ENCODE results near the gene USP48. TPM values are rescaled to one million over a fixed set of nuclear protein-coding genes. Genes with fewer than 3 reads are reported as not detected.

The USP48 gene
- total and polyA plus RNA-seq, 2 of the 13 experiments (the other 11 are each of a cell fraction or from before 2014, with no cell fraction given): 30.4 to 30.7 TPM

DNA sequence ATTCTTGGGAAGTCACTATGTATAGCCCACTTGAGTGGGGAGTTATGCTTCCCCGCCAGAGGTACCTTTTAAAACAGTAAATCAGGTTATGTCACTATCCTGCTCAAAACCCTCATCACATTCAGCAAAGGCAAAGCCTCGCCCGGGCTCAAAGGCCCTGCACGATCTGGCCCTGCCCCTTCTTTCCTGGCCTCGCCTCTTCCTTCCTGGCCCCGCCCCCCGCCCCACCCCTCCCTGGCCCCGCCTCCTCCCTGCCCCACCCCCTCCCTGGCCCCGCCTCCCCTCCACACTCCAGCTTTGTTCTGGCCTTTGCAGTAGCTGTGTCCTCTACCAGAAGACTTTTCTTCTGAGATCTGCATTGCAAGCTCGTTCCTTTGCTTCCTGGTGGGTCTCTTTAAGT, 35.7 kb upstream of the USP48 start:
- no peaks in the 10 kb centered on the region for H3K9me3 ChIP-seq (ENCODE audit: low read length)
- no peak overlapping the region for H2AFZ ChIP-seq (ENCODE audit: low read length)
- ATAC-seq: peak; percentile 78
- 4% methylated on average over 10 of the region's 10 CpGs for WGBS (ENCODE audit: low lambda C conversion rate)
- peaks cover 15% of the 10 kb centered on the region; the same call in 1 of the 2 replicates for H3K4me1 ChIP-seq (ENCODE audit: insufficient read depth, low read length)
- H3K4me3 ChIP-seq (replicated peaks in 1 of 3; ENCODE audit: insufficient read depth in 1 of 3, low read depth in 2 of 3, low read length in 3 of 3): peak overlapping the region in 1 of 3 experiments; percentile 20; a peak in 2 of 6 replicates
- ChIA-PET POLR2A (no interaction called here), CTCF (ENCODE audit: low intra/inter-chr PET ratio, low total read pairs) (no interaction called here)
- in situ Hi-C loops (cut with HindIII; ENCODE audit: extremely low pct_ligation_motif_present, low pct_unique_long_range_greater_than_20kb) (no loop called here), intact Hi-C loops (cut with micrococcal nuclease; ENCODE audit: unreplicated experiment) (no loop called here)
- H4K20me1 ChIP-seq (ENCODE audit: insufficient read depth, low read length): no peaks in the 10 kb centered on the region
- H3K9ac ChIP-seq (ENCODE audit: insufficient read depth, low read depth, low read length): no peak overlapping the region; the same call in 1 of the 2 replicates
- BruUV-seq (replicated peaks): no TSS peak
- H3K4me2 ChIP-seq (ENCODE audit: low read depth, low read length): peak overlapping the region; percentile 51
- peaks cover 2 to 3% of the 10 kb centered on the region in 2 experiments; a peak in 1 of 5 replicates for H3K36me3 ChIP-seq (replicated peaks in 1 of 2; ENCODE audit: control insufficient read depth in 1 of 2, insufficient read depth in 2 of 2, low read length in 2 of 2)
- no peaks in the 10 kb centered on the region for H3K79me2 ChIP-seq (ENCODE audit: insufficient read depth, low read length)
- DNase-seq (ENCODE audit: low spot score): peak; percentile 48
- no peaks in the 10 kb centered on the region; a peak in 2 of 5 replicates for H3K27me3 ChIP-seq (ENCODE audit: control insufficient read depth in 1 of 2, insufficient read depth in 2 of 2, low read length in 2 of 2)
- TF ChIP-seq ZNF709 (CRISPR knock-in tag; IDR thresholded peaks at IDR 0.05) (no peak), HNRNPH1 (optimal IDR thresholded peaks at IDR 0.05; ENCODE audit: low read depth, low read length) (no peak), MYNN (CRISPR knock-in tag; IDR thresholded peaks at IDR 0.05; ENCODE audit: low read depth) (no peak)
- TF ChIP-seq, protein P1, sequence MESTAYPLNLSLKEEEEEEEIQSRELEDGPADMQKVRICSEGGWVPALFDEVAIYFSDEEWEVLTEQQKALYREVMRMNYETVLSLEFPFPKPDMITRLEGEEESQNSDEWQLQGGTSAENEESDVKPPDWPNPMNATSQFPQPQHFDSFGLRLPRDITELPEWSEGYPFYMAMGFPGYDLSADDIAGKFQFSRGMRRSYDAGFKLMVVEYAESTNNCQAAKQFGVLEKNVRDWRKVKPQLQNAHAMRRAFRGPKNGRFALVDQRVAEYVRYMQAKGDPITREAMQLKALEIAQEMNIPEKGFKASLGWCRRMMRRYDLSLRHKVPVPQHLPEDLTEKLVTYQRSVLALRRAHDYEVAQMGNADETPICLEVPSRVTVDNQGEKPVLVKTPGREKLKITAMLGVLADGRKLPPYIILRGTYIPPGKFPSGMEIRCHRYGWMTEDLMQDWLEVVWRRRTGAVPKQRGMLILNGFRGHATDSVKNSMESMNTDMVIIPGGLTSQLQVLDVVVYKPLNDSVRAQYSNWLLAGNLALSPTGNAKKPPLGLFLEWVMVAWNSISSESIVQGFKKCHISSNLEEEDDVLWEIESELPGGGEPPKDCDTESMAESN (CRISPR knock-in tag; conservative IDR thresholded peaks at IDR 0.05): no peak
- TF ChIP-seq, protein P2, sequence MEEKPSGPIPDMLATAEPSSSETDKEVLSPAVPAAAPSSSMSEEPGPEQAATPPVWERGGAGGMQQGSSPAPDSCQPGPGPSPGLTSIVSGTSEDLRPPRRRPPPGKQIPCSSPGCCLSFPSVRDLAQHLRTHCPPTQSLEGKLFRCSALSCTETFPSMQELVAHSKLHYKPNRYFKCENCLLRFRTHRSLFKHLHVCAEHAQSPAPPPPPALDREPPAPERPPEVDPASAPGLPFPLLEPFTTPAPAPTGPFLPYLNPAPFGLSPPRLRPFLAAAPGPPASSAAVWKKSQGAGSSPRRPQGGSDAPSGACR (CRISPR knock-in tag; IDR thresholded peaks at IDR 0.05): no peak
- TF ChIP-seq, protein P3, sequence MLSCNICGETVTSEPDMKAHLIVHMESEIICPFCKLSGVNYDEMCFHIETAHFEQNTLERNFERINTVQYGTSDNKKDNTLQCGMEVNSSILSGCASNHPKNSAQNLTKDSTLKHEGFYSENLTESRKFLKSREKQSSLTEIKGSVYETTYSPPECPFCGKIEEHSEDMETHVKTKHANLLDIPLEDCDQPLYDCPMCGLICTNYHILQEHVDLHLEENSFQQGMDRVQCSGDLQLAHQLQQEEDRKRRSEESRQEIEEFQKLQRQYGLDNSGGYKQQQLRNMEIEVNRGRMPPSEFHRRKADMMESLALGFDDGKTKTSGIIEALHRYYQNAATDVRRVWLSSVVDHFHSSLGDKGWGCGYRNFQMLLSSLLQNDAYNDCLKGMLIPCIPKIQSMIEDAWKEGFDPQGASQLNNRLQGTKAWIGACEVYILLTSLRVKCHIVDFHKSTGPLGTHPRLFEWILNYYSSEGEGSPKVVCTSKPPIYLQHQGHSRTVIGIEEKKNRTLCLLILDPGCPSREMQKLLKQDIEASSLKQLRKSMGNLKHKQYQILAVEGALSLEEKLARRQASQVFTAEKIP (CRISPR knock-in tag; IDR thresholded peaks at IDR 0.05; ENCODE audit: borderline replicate concordance): no peak
- H3K27ac ChIP-seq (ENCODE audit: extremely low read length, insufficient read depth, low read length): no peak overlapping the region
- no peak for FAIRE-seq
